Neural cell (in vitro differentiated cells): ENCODE data around the gene ISOC2. TPM values are rescaled to one million over a fixed set of nuclear protein-coding genes. Genes with fewer than 3 reads are reported as not detected.
A peak's percentile ranks its signal among the peaks of the same experiment; 100 is the strongest.

Experiments
- H2AFZ ChIP-seq: fragments of 200-600, 300-800 bp; sonication (generic), shearing (Covaris generic); 2 replicates; pipeline ENCODE4 v1.6.0; 2014; ENCODE audit warnings: low read depth, mild to moderate bottlenecking, antibody characterized with exemption, low read length, moderate library complexity
- H3F3A ChIP-seq: fragments of 200-600 bp; shearing (Covaris generic); 2 replicates; pipeline ENCODE4 v1.6.1; 2016; ENCODE audit warnings: mild to moderate bottlenecking, moderate library complexity, mixed read lengths, antibody characterized with exemption, low read length; ENCODE audit not compliant: insufficient read depth, poor library complexity, severe bottlenecking
- H3K27ac ChIP-seq: fragments of 200-600, 300-800 bp; sonication (generic), shearing (Covaris generic); 2 replicates; pipeline ENCODE4 v1.5.1; 2014; ENCODE audit warnings: mild to moderate bottlenecking, low read length, moderate library complexity
- H3K27me3 ChIP-seq: fragments of 300-800, 200-600 bp; sonication (generic), shearing (Covaris generic); 2 replicates; pipeline ENCODE4 v1.6.0; 2014; ENCODE audit warnings: mild to moderate bottlenecking, low read depth, low read length, moderate library complexity; ENCODE audit not compliant: insufficient read depth
- H3K36me3 ChIP-seq: fragments of 300-800, 200-600 bp; sonication (generic), shearing (Covaris generic); 2 replicates; pipeline ENCODE4 v1.5.1; 2014; ENCODE audit warnings: mild to moderate bottlenecking, antibody characterized with exemption, low read length, moderate library complexity; ENCODE audit not compliant: insufficient read depth
- H3K4me2 ChIP-seq: fragments of 300-800, 200-600 bp; sonication (generic), shearing (Covaris generic); 2 replicates; pipeline ENCODE4 v1.6.0; 2014; ENCODE audit warnings: mild to moderate bottlenecking, low read length
- H3K4me3 ChIP-seq: fragments of 300-800, 200-600 bp; sonication (generic), shearing (Covaris generic); 2 replicates; pipeline ENCODE4 v1.5.1; 2014; ENCODE audit warnings: mild to moderate bottlenecking, low read length, moderate library complexity
- H3K79me2 ChIP-seq: fragments of 200-600 bp; shearing (Covaris generic); replicated peaks from 2 replicates; pipeline ENCODE4 v1.6.0; 2014; ENCODE audit warnings: mild to moderate bottlenecking, low read length, moderate library complexity; ENCODE audit not compliant: insufficient read depth
- H3K9ac ChIP-seq: fragments of 300-800, 200-600 bp; sonication (generic), shearing (Covaris generic); 2 replicates; pipeline ENCODE4 v1.6.1; 2016; ENCODE audit warnings: mild to moderate bottlenecking, low read length, mixed read lengths
- H3K9me2 ChIP-seq: fragments of 200-600 bp; shearing (Covaris generic); 2 replicates; pipeline ENCODE4 v1.6.1; 2016; ENCODE audit warnings: mild to moderate bottlenecking, low read length, mixed read lengths; ENCODE audit not compliant: insufficient read depth
- H3K9me3 ChIP-seq: fragments of 200-600, 300-800 bp; sonication (generic), shearing (Covaris generic); 2 replicates; pipeline ENCODE4 v1.6.1; 2016; ENCODE audit warnings: mild to moderate bottlenecking, mixed run types, low read length, moderate library complexity, mixed read lengths
- H4K20me1 ChIP-seq: fragments of 200-600 bp; shearing (Covaris generic); 2 replicates; pipeline ENCODE4 v1.6.1; 2016; ENCODE audit warnings: mild to moderate bottlenecking, mixed run types; ENCODE audit not compliant: insufficient read depth
- CTCF ChIP-seq: fragments of 450-650 bp; IDR thresholded peaks from 2 replicates; pipeline ENCODE4 v1.5.1; 2014; ENCODE audit warnings: antibody characterized with exemption, mild to moderate bottlenecking, moderate library complexity; ENCODE audit not compliant: poor library complexity, severe bottlenecking
- EP300 ChIP-seq: fragments of 450-650 bp; conservative IDR thresholded peaks from 2 replicates; pipeline ENCODE4 v1.6.1; 2014; ENCODE audit warnings: antibody characterized with exemption, mild to moderate bottlenecking, moderate library complexity; ENCODE audit not compliant: poor library complexity, severe bottlenecking
- EZH2 ChIP-seq: fragments of 200-600, 300-800 bp; shearing (Covaris generic), sonication (generic); IDR thresholded peaks from 2 replicates; pipeline ENCODE4 v1.6.1; 2014; ENCODE audit warnings: antibody characterized with exemption, low read length, borderline replicate concordance, mild to moderate bottlenecking; ENCODE audit not compliant: insufficient read depth, poor library complexity, severe bottlenecking
- MXI1 ChIP-seq: fragments of 450-650 bp; conservative IDR thresholded peaks from 2 replicates; pipeline ENCODE4 v1.6.1; 2014; ENCODE audit warnings: antibody characterized with exemption, mild to moderate bottlenecking; ENCODE audit not compliant: poor library complexity, severe bottlenecking
- POLR2AphosphoS5 ChIP-seq: IDR thresholded peaks from 2 replicates; pipeline ENCODE4 v1.6.1; 2012
- RAD21 ChIP-seq: fragments of 450-650 bp; conservative IDR thresholded peaks from 2 replicates; pipeline ENCODE4 v1.6.1; 2014; ENCODE audit warnings: antibody characterized with exemption, mild to moderate bottlenecking, moderate library complexity
- REST ChIP-seq: IDR thresholded peaks from 2 replicates; pipeline ENCODE4 v1.6.1; 2012; ENCODE audit warnings: borderline replicate concordance
- SMC3 ChIP-seq: fragments of 450-650 bp; conservative IDR thresholded peaks from 2 replicates; pipeline ENCODE4 v1.6.1; 2014; ENCODE audit warnings: antibody characterized with exemption, mild to moderate bottlenecking, moderate library complexity; ENCODE audit not compliant: poor library complexity
- TAF1 ChIP-seq: IDR thresholded peaks from 2 replicates; pipeline ENCODE4 v1.6.1; 2012; ENCODE audit warnings: low read depth
- polyA plus RNA-seq: library from polyadenylated mRNA; depleted of rRNA; stranded (reverse); fragments of >200 nt; gene quantifications from 2 replicates; pipeline ENCODE4 v1.2.3, GENCODE V29; 2014

Gene ISOC2
- polyA plus RNA-seq, 1 donor from 2014 or later: 48.1 TPM

GRCh38 chr19:55485439-55486011 lies 24.1 kb upstream of the ISOC2 start:
- peaks cover 14% of the 10 kb centered on the region for H3K79me2 ChIP-seq
- peak overlapping the region; percentile 76 for H2AFZ ChIP-seq
- no peaks in the 10 kb centered on the region for H3K27me3 ChIP-seq
- H4K20me1 ChIP-seq: no peaks in the 10 kb centered on the region
- no peaks in the 10 kb centered on the region for H3F3A ChIP-seq
- H3K36me3 ChIP-seq: no peaks in the 10 kb centered on the region
- peak overlapping the region; percentile 88 for H3K4me2 ChIP-seq
- TF ChIP-seq TAF1 (no peak), CTCF (peak; percentile 22)
- peak overlapping the region; percentile 95 for H3K9ac ChIP-seq
- H3K9me3 ChIP-seq: no peaks in the 10 kb centered on the region
- H3K9me2 ChIP-seq: no peaks in the 10 kb centered on the region
- H3K4me3 ChIP-seq: peak overlapping the region; percentile 90
- H3K27ac ChIP-seq: peak overlapping the region; percentile 87

GRCh38 chr19:55484593-55485438 lies 23.4 kb upstream of the ISOC2 start, which contains the start of gene NAT14:
NAT14 (plus strand) TSS chr19:55485188; CDS start chr19:55485709, 521 bp downstream.
- H3K9me2 ChIP-seq: no peaks in the 10 kb centered on the region
- no peaks in the 10 kb centered on the region for H3K36me3 ChIP-seq
- peak within 1 kb of the TSS; percentile 88 for H3K4me2 ChIP-seq
- TF ChIP-seq EP300 (peak; percentile 64), POLR2AphosphoS5 (peak; percentile 70), EZH2 (no peak), RAD21 (peak; percentile 34), CTCF (no peak), REST (no peak), SMC3 (peak; percentile 23), TAF1 (peak; percentile 53), MXI1 (peak; percentile 96)
- H3K27ac ChIP-seq: peak within 1 kb of the TSS; percentile 87
- H3K79me2 ChIP-seq: peaks cover 14% of the 10 kb centered on the region
- no peaks in the 10 kb centered on the region for H3K27me3 ChIP-seq
- H4K20me1 ChIP-seq: no peaks in the 10 kb centered on the region
- H3K9me3 ChIP-seq: no peaks in the 10 kb centered on the region
- peak within 1 kb of the TSS; percentile 76 for H2AFZ ChIP-seq
- peak within 1 kb of the TSS; percentile 90 for H3K4me3 ChIP-seq
- H3F3A ChIP-seq: no peaks in the 10 kb centered on the region
- H3K9ac ChIP-seq: peak within 1 kb of the TSS; percentile 95
